ENCODE results near the gene NUDT6.

DNA sequence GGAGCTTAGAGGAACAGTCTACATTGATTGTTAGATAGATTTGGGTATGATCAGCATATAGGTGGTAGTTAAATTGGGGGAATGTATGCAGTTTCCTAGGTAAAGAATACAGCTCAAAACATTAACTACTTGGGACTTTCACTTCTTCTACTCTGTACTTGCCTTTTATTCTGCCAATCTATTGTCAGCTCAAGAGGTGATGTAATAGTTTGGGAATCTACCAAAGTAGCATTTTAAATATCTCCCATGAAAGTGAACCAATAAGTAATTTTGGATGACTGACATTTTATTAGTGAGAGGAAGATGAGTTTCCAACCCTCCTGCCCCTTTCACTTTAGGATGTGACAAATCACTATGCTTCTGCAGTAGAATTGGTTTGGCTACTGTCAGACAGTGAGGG is 43.4 kb downstream of the NUDT6 start:
- TF ChIP-seq, protein P1, sequence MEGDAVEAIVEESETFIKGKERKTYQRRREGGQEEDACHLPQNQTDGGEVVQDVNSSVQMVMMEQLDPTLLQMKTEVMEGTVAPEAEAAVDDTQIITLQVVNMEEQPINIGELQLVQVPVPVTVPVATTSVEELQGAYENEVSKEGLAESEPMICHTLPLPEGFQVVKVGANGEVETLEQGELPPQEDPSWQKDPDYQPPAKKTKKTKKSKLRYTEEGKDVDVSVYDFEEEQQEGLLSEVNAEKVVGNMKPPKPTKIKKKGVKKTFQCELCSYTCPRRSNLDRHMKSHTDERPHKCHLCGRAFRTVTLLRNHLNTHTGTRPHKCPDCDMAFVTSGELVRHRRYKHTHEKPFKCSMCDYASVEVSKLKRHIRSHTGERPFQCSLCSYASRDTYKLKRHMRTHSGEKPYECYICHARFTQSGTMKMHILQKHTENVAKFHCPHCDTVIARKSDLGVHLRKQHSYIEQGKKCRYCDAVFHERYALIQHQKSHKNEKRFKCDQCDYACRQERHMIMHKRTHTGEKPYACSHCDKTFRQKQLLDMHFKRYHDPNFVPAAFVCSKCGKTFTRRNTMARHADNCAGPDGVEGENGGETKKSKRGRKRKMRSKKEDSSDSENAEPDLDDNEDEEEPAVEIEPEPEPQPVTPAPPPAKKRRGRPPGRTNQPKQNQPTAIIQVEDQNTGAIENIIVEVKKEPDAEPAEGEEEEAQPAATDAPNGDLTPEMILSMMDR (conservative IDR thresholded peaks at IDR 0.05; ENCODE audit: low read length): no peak
- TF ChIP-seq EZH2phosphoT487 (IDR thresholded peaks at IDR 0.05; ENCODE audit: borderline replicate concordance): no peak

Measured in Loucy (cell line).